ENCODE measurements around the gene COX7A1. TPM values are rescaled to one million over a fixed set of nuclear protein-coding genes. Genes with fewer than 3 reads are reported as not detected.

Gene COX7A1
- total and polyA plus RNA-seq, 4 donors, result 13.0 to 53.1 (median 36.0) TPM

GRCh38 chr19:36108684-36109083, 43.6 kb downstream of the COX7A1 start:
- Histone ChIP-seq H3K4me1 (ENCODE audit: control insufficient read depth in 5 of 5, insufficient read depth in 5 of 5, low read length in 5 of 5) (peaks cover 0 to 3% (median 0%) of the 10 kb centered on the region in 5 donors), H3K9ac (ENCODE audit: insufficient read depth in 1 of 2, low read length in 2 of 2) (no peak overlapping the region), H3K4me3 (no peak overlapping the region), H3K36me3 (ENCODE audit: control insufficient read depth in 4 of 4, insufficient read depth in 4 of 4, low read length in 4 of 4) (peaks cover 0 to 17% (median 8%) of the 10 kb centered on the region in 4 donors), H3K27me3 (ENCODE audit: control insufficient read depth in 3 of 3, insufficient read depth in 3 of 3, low read length in 2 of 3) (no peaks in the 10 kb centered on the region), H3K9me3 (ENCODE audit: control insufficient read depth in 4 of 4, insufficient read depth in 3 of 4, low read length in 3 of 4) (no peaks in the 10 kb centered on the region), H3K27ac (ENCODE audit: low read depth in 1 of 2, low read length in 1 of 2) (no peak overlapping the region)
- ATAC-seq (ENCODE audit: insufficient read depth, low FRiP score) (no peak), DNase-seq (no peak)
- WGBS, 2 donors, result 95% methylated on average over 3 of the region's 3 CpGs
- no peak for TF ChIP-seq CTCF (IDR thresholded peaks at IDR 0.05; ENCODE audit: control extremely low read depth, extremely low read depth)

DNA sequence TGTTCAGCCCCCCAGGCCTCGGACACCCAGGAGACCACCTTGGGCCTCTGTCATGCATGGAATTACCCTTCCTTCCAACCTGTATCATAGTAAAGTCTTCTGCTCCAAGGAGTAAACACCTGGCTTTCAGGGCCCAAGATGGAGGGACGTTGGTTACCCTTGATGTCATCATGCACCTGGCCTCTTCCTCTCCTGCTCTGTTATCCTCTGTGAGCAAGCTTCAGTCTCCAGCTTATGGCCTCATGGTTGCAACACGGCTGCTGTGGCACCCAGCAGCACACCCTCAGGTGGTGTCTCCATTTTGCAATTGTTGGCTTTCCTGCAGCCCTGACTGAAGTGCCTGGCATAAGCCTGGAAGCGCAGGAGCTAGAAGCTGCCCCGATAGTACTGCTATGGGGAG, 45.3 kb downstream of the COX7A1 start:
- Histone ChIP-seq H3K36me3 (ENCODE audit: control insufficient read depth in 4 of 4, insufficient read depth in 4 of 4, low read length in 4 of 4) (peaks cover 0 to 9% (median 5%) of the 10 kb centered on the region in 4 donors), H3K9me3 (ENCODE audit: control insufficient read depth in 4 of 4, insufficient read depth in 3 of 4, low read length in 3 of 4) (no peaks in the 10 kb centered on the region), H3K27ac (ENCODE audit: low read depth in 1 of 2, low read length in 1 of 2) (no peak overlapping the region), H3K9ac (ENCODE audit: insufficient read depth in 1 of 2, low read length in 2 of 2) (no peak overlapping the region), H3K27me3 (ENCODE audit: control insufficient read depth in 3 of 3, insufficient read depth in 3 of 3, low read length in 2 of 3) (no peaks in the 10 kb centered on the region), H3K4me3 (no peak overlapping the region), H3K4me1 (ENCODE audit: control insufficient read depth in 5 of 5, insufficient read depth in 5 of 5, low read length in 5 of 5) (no peaks in the 10 kb centered on the region)
- no peak for TF ChIP-seq CTCF (IDR thresholded peaks at IDR 0.05; ENCODE audit: control extremely low read depth, extremely low read depth)
- whole genome bisulfite sequencing, 2 donors, result 85 to 94% methylated on average over 5 of the region's 5 CpGs
- ATAC-seq (ENCODE audit: insufficient read depth, low FRiP score) (no peak), DNase-seq (no peak)

DNA sequence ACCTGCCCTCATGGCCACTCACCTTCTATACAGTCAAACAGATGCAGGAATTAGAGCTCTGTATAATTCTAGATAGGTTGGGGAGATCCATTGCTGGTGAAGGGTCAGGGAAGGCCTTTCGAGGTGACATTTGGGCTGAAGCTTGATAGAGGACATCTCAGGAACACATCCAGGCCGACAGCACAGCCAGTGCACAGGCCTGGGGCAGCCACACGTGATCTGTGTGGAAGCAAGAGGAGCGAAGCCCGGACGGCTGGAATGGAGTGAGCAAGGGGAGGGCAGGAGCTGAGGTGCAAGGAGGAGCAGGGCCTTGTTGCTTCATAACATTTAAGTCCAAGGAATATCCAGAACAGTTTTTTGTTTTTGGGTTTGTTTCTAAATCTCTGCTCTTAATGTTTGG, 45.8 kb downstream of the COX7A1 start:
- Histone ChIP-seq H3K9me3 (ENCODE audit: control insufficient read depth in 4 of 4, insufficient read depth in 3 of 4, low read length in 3 of 4) (no peaks in the 10 kb centered on the region), H3K9ac (ENCODE audit: insufficient read depth in 1 of 2, low read length in 2 of 2) (no peak overlapping the region), H3K4me1 (ENCODE audit: control insufficient read depth in 5 of 5, insufficient read depth in 5 of 5, low read length in 5 of 5) (no peaks in the 10 kb centered on the region), H3K4me3 (no peak overlapping the region), H3K36me3 (ENCODE audit: control insufficient read depth in 4 of 4, insufficient read depth in 4 of 4, low read length in 4 of 4) (peaks cover 0 to 9% (median 4%) of the 10 kb centered on the region in 4 donors), H3K27me3 (ENCODE audit: control insufficient read depth in 3 of 3, insufficient read depth in 3 of 3, low read length in 2 of 3) (no peaks in the 10 kb centered on the region), H3K27ac (ENCODE audit: low read depth in 1 of 2, low read length in 1 of 2) (no peak overlapping the region)
- ATAC-seq (ENCODE audit: insufficient read depth, low FRiP score) (no peak), DNase-seq (no peak)
- TF ChIP-seq CTCF (IDR thresholded peaks at IDR 0.05; ENCODE audit: control extremely low read depth, extremely low read depth), result no peak
- WGBS, 2 donors, result 92 to 94% methylated on average over 6 of the region's 6 CpGs
